Panc1 (cell line): ENCODE measurements around the gene MAP4. TPM values are rescaled to one million over a fixed set of nuclear protein-coding genes. Genes with fewer than 3 reads are reported as not detected.
A peak's percentile ranks its signal among the peaks of the same experiment; 100 is the strongest.

ENCODE experiments used
- ATAC-seq: fragments of 200-7000 bp; cut with Tn5 transposase; 2 replicates; pipeline ENCODE4 v1.9.1; 2020; ENCODE audit warnings: mild to moderate bottlenecking, moderate library complexity
- BruUV-seq: library from RNA; stranded (reverse); fragments of 400-500 nt; replicated peaks from 2 replicates; lab custom pipeline; 2021; lab: Mats Ljungman, UMichigan
- CTCF ChIA-PET: fragments of 300-600 bp; sonication (Branson Sonifier 250); formaldehyde crosslinking; loops from one replicate; lab custom pipeline; 2022; ENCODE audit warnings: antibody characterized with exemption; lab: Charles Lee
- POLR2A ChIA-PET: fragments of 300-600 bp; sonication (Branson Sonifier 250); formaldehyde crosslinking; loops from one replicate; lab custom pipeline; 2022; ENCODE audit warnings: antibody characterized with exemption; lab: Charles Lee
- DNase-seq: peaks from one replicate; pipeline ENCODE4 v3.0.0-alpha.2; 2010; ENCODE audit warnings: low read depth, low spot score
- H3K27ac ChIP-seq: 2 replicates; pipeline ENCODE4 v1.5.1; 2011; ENCODE audit warnings: mild to moderate bottlenecking, low read length, inconsistent platforms
- H3K27me3 ChIP-seq: fragments of 200-500 bp; sonication (Bioruptor generic); 2 replicates; pipeline ENCODE4 v1.6.0; 2014; ENCODE audit warnings: low read length, inconsistent platforms; ENCODE audit not compliant: control insufficient read depth, insufficient read depth
- H3K36me3 ChIP-seq: fragments of 200-500 bp; sonication (Bioruptor generic); 2 replicates; pipeline ENCODE4 v1.5.1; 2014; ENCODE audit warnings: inconsistent platforms, mild to moderate bottlenecking, low read length, moderate library complexity; ENCODE audit not compliant: control insufficient read depth, insufficient read depth
- H3K4me1 ChIP-seq: 2 replicates; pipeline ENCODE4 v1.5.1; 2011; ENCODE audit warnings: inconsistent platforms, mild to moderate bottlenecking, low read length, moderate library complexity; ENCODE audit not compliant: control insufficient read depth, insufficient read depth
- H3K4me3 ChIP-seq, 2 experiments: 2 replicates each; pipeline ENCODE4 v1.5.1; 2011 to 2012; ENCODE audit warnings: low read depth in 2 of 2, low read length in 2 of 2, mild to moderate bottlenecking in 2 of 2, inconsistent platforms in 1 of 2, moderate library complexity in 1 of 2
- H3K9me3 ChIP-seq: fragments of 200-500 bp; sonication (Bioruptor generic); 2 replicates; pipeline ENCODE4 v1.5.1; 2014; ENCODE audit warnings: low read depth, mild to moderate bottlenecking, inconsistent platforms, low read length, moderate library complexity; ENCODE audit not compliant: control insufficient read depth, insufficient read depth
- POLR2AphosphoS5 ChIP-seq: IDR thresholded peaks from 2 replicates; pipeline ENCODE4 v1.6.1; 2012; ENCODE audit warnings: mild to moderate bottlenecking, low read depth, low read length, moderate library complexity
- SIN3A ChIP-seq: IDR thresholded peaks from 2 replicates; pipeline ENCODE4 v1.6.1; 2012; ENCODE audit warnings: low read depth, mild to moderate bottlenecking, low read length, moderate library complexity, borderline replicate concordance; ENCODE audit not compliant: insufficient read depth
- TCF7L2 ChIP-seq: IDR thresholded peaks from 2 replicates; pipeline ENCODE4 v1.6.1; 2011; ENCODE audit warnings: mild to moderate bottlenecking, low read depth, low read length, inconsistent platforms
- in situ Hi-C: cut with HindIII; loops from 2 replicates; pipeline ENCODE4 v1.10.0; 2016; ENCODE audit warnings: low sequenced_read_pairs, low pct_unique_long_range_greater_than_20kb
- intact Hi-C: fragments of 100-400 bp; cut with micrococcal nuclease; formaldehyde crosslinking; loops from one replicate; pipeline ENCODE4 v1.10.0; 2022; ENCODE audit not compliant: unreplicated experiment
- total RNA-seq: library from RNA; stranded (reverse); gene quantifications from one replicate; pipeline ENCODE4 v1.2.1, GENCODE V29; 2021; ENCODE audit not compliant: unreplicated experiment
- TF ChIP-seq, protein P1 (sequence below): fragments of 450-650 bp; IDR thresholded peaks from 2 replicates; pipeline ENCODE4 v1.5.1; 2017; ENCODE audit warnings: mild to moderate bottlenecking
- TF ChIP-seq, protein P2 (sequence below), 2 experiments: IDR thresholded peaks; 2 replicates each; pipeline ENCODE4 v1.6.1; 2011 to 2012; ENCODE audit warnings: low read depth in 2 of 2, control low read depth in 1 of 2, low read length in 1 of 2, mild to moderate bottlenecking in 1 of 2, moderate library complexity in 1 of 2; ENCODE audit not compliant: insufficient read depth in 1 of 2

Gene MAP4
- total RNA-seq, 1 experiment from 2014 or later, result 150 TPM

DNA sequence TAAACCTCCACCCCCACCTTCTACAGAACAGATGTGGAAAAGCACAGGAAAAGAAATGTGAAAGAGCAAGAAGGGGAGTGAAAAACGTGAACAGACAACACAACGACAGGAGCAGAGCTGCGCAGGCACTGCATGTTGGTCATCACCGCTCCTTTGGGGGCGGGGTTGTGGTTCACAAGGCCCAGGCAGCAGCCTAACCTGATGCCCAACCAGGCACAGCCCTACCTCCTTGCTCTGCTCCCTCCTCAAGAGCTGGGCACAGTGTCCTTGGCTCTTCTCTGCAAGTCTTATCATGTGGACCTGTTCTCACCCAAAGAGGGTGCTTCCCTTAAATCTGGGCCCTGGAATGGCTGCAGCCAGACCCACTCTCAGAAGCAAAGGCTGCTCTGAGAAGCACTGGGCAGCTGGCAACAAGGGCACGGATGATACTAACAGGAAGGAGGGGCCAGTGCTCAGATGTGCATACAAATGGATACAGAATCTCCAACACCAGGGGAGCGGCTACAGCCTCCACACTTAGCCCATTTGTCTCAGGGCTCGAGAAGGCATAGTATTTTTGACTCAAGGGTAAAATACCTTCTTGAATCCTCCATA is 148.7 kb downstream of the MAP4 start:
- H3K36me3 ChIP-seq, result peaks cover 6% of the 10 kb centered on the region
- H3K4me3 ChIP-seq, result no peak overlapping the region
- intact Hi-C loops (no loop called here), in situ Hi-C loops (no loop called here)
- no peak overlapping the region for H3K27ac ChIP-seq
- no TSS peak for BruUV-seq
- H3K9me3 ChIP-seq, result no peaks in the 10 kb centered on the region
- TF ChIP-seq POLR2AphosphoS5 (no peak), SIN3A (no peak), TCF7L2 (no peak)
- TF ChIP-seq, protein P1, sequence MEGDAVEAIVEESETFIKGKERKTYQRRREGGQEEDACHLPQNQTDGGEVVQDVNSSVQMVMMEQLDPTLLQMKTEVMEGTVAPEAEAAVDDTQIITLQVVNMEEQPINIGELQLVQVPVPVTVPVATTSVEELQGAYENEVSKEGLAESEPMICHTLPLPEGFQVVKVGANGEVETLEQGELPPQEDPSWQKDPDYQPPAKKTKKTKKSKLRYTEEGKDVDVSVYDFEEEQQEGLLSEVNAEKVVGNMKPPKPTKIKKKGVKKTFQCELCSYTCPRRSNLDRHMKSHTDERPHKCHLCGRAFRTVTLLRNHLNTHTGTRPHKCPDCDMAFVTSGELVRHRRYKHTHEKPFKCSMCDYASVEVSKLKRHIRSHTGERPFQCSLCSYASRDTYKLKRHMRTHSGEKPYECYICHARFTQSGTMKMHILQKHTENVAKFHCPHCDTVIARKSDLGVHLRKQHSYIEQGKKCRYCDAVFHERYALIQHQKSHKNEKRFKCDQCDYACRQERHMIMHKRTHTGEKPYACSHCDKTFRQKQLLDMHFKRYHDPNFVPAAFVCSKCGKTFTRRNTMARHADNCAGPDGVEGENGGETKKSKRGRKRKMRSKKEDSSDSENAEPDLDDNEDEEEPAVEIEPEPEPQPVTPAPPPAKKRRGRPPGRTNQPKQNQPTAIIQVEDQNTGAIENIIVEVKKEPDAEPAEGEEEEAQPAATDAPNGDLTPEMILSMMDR, result no peak
- POLR2A ChIA-PET, result no interaction called here
- CTCF ChIA-PET, result no interaction called here
- DNase-seq, result no peak
- no peak for ATAC-seq
- H3K4me1 ChIP-seq, result no peaks in the 10 kb centered on the region
- no peaks in the 10 kb centered on the region for H3K27me3 ChIP-seq

DNA sequence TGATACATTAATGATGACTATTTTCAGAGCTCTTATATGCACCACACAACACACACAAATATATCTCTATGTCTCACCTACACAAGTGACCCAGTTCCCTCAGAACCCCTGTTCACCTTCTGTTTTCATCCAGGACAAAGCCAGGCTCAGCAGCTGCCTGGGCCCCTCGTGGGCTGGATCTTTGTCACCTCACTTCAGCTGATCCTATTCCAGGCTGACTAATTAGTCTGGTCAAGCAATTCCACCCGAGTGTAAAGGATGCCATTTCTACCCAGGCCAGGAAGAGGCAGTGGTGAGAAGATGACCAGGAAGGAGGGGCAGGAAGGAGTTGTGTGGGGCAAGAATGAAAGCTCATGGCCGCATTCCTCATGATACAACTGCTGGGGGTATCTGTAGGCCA is 151.0 kb downstream of the MAP4 start:
- intact Hi-C loops (no loop called here), in situ Hi-C loops (no loop called here)
- BruUV-seq, result no TSS peak
- POLR2A ChIA-PET, result no interaction called here
- no peaks in the 10 kb centered on the region for H3K4me1 ChIP-seq
- DNase-seq (no peak), ATAC-seq (0 out of 2 replicates have a peak, but pooled peaks have one; percentile 48)
- no peak overlapping the region for H3K4me3 ChIP-seq
- TF ChIP-seq, protein P2, sequence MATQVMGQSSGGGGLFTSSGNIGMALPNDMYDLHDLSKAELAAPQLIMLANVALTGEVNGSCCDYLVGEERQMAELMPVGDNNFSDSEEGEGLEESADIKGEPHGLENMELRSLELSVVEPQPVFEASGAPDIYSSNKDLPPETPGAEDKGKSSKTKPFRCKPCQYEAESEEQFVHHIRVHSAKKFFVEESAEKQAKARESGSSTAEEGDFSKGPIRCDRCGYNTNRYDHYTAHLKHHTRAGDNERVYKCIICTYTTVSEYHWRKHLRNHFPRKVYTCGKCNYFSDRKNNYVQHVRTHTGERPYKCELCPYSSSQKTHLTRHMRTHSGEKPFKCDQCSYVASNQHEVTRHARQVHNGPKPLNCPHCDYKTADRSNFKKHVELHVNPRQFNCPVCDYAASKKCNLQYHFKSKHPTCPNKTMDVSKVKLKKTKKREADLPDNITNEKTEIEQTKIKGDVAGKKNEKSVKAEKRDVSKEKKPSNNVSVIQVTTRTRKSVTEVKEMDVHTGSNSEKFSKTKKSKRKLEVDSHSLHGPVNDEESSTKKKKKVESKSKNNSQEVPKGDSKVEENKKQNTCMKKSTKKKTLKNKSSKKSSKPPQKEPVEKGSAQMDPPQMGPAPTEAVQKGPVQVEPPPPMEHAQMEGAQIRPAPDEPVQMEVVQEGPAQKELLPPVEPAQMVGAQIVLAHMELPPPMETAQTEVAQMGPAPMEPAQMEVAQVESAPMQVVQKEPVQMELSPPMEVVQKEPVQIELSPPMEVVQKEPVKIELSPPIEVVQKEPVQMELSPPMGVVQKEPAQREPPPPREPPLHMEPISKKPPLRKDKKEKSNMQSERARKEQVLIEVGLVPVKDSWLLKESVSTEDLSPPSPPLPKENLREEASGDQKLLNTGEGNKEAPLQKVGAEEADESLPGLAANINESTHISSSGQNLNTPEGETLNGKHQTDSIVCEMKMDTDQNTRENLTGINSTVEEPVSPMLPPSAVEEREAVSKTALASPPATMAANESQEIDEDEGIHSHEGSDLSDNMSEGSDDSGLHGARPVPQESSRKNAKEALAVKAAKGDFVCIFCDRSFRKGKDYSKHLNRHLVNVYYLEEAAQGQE (IDR thresholded peaks at IDR 0.05; ENCODE audit: insufficient read depth in 1 of 2, low read depth in 2 of 2, low read length in 1 of 2), result no peak
- TF ChIP-seq, protein P1, result no peak
- TF ChIP-seq TCF7L2, result no peak
- TF ChIP-seq SIN3A, result no peak
- no peak for TF ChIP-seq POLR2AphosphoS5
- H3K27ac ChIP-seq, result no peak overlapping the region
- H3K36me3 ChIP-seq, result no peaks in the 10 kb centered on the region
- H3K27me3 ChIP-seq, result no peaks in the 10 kb centered on the region
- no peaks in the 10 kb centered on the region for H3K9me3 ChIP-seq
- CTCF ChIA-PET, result no interaction called here
